HCEC 1CT (cell line): ENCODE measurements around the gene MRPL38.

Experiments used
- DNase-seq: peaks from one replicate; pipeline ENCODE4 v3.0.0-alpha.2; 2017

MRPL38 gene

GRCh38 chr17:75904749-75905521 is at the start of gene MRPL38:
Gene MRPL38 (minus strand): TSS chr17:75904884. CDS start chr17:75904875, 9 bp downstream.
- peak; percentile 94 for DNase-seq

- DNase-seq, result no peak
Observed at GRCh38 chr17:75950855-75951554, 46.3 kb upstream of the MRPL38 start.

- no peak for DNase-seq
Observed at GRCh38 chr17:75950421-75950820, 45.7 kb upstream of the MRPL38 start.

- no peak for DNase-seq
Observed at GRCh38 chr17:75945211-75945610, 40.5 kb upstream of the MRPL38 start.

GRCh38 chr17:75943491-75943890 is 38.8 kb upstream of the MRPL38 start:
- DNase-seq, result no peak

- DNase-seq, result no peak
Observed at GRCh38 chr17:75942473-75942872, 37.8 kb upstream of the MRPL38 start.

GRCh38 chr17:75941442-75941819 is 36.7 kb upstream of the MRPL38 start:
- DNase-seq, result no peak

- peak; percentile 96 for DNase-seq
Observed at GRCh38 chr17:75940727-75941441, 36.2 kb upstream of the MRPL38 start, which contains the start of gene FBF1. Gene FBF1 (minus strand): TSS chr17:75941042. CDS start chr17:75938149, 2,893 bp downstream.

- DNase-seq, result no peak
Observed at GRCh38 chr17:75937652-75938051, 33.0 kb upstream of the MRPL38 start.

- no peak for DNase-seq
Observed at GRCh38 chr17:75933808-75934207, 29.1 kb upstream of the MRPL38 start.

GRCh38 chr17:75932852-75933251 is 28.2 kb upstream of the MRPL38 start:
- DNase-seq, result no peak

GRCh38 chr17:75931062-75931461 is 26.4 kb upstream of the MRPL38 start:
- DNase-seq, result no peak

GRCh38 chr17:75927286-75927922 is 22.7 kb upstream of the MRPL38 start:
- DNase-seq, result no peak

- DNase-seq, result no peak
Observed at GRCh38 chr17:75926456-75926855, 21.8 kb upstream of the MRPL38 start.

GRCh38 chr17:75925912-75926311 is 21.2 kb upstream of the MRPL38 start:
- DNase-seq, result no peak

- no peak for DNase-seq
Observed at GRCh38 chr17:75925103-75925502, 20.4 kb upstream of the MRPL38 start.

GRCh38 chr17:75922963-75923874 is 18.5 kb upstream of the MRPL38 start:
- no peak for DNase-seq

- no peak for DNase-seq
Observed at GRCh38 chr17:75922173-75922961, 17.7 kb upstream of the MRPL38 start.

GRCh38 chr17:75921596-75921995 is 16.9 kb upstream of the MRPL38 start:
- DNase-seq, result no peak

- no peak for DNase-seq
Observed at GRCh38 chr17:75920045-75920560, 15.4 kb upstream of the MRPL38 start.

GRCh38 chr17:75919611-75920010 is 14.9 kb upstream of the MRPL38 start:
- DNase-seq, result no peak
